HG03039 (cell line): ENCODE results near the gene PAK1.
"Not testable (repeated sequence)": the region's sequence is repeated elsewhere in the genome, so short reads cannot be mapped to it uniquely, and the experiment has no call there.

Experiments
- ATAC-seq: cut with Tn5 transposase; IDR thresholded peaks from one replicate; pipeline ENCODE4 v1.9.1; 2021; ENCODE audit warnings: mild to moderate bottlenecking, moderate library complexity; ENCODE audit not compliant: unreplicated experiment

The PAK1 gene

GRCh38 chr11:77312107-77312506 lies 161.8 kb downstream of the PAK1 start:
- no peak for ATAC-seq

GRCh38 chr11:77311701-77312100 lies 162.2 kb downstream of the PAK1 start:
- ATAC-seq, result no peak

- ATAC-seq, result no peak
These were observed 163.2 kb downstream of the PAK1 start for GRCh38 chr11:77310721-77311120.

- no peak for ATAC-seq
These were observed 164.4 kb downstream of the PAK1 start for GRCh38 chr11:77309401-77310085.

GRCh38 chr11:77308838-77309237 lies 165.1 kb downstream of the PAK1 start:
- no peak for ATAC-seq

- ATAC-seq, result no peak
These were observed 170.6 kb downstream of the PAK1 start for GRCh38 chr11:77303328-77303727.

- no peak for ATAC-seq
These were observed 171.1 kb downstream of the PAK1 start for GRCh38 chr11:77302752-77303151.

GRCh38 chr11:77301510-77301909 lies 172.4 kb downstream of the PAK1 start, which contains the start of gene GDPD4:
Gene GDPD4, minus strand, starts transcription at chr11:77301686. Its CDS starts 16,549 bp downstream, at chr11:77285137.
- ATAC-seq, result no peak

- ATAC-seq, result no peak
These were observed 173.2 kb downstream of the PAK1 start for GRCh38 chr11:77300695-77301094.

GRCh38 chr11:77300028-77300427 lies 173.9 kb downstream of the PAK1 start:
- not testable (repeated sequence) for ATAC-seq

GRCh38 chr11:77299528-77299993 lies 174.3 kb downstream of the PAK1 start:
- ATAC-seq, result no peak

GRCh38 chr11:77294040-77294439 lies 179.9 kb downstream of the PAK1 start:
- ATAC-seq, result no peak

- no peak for ATAC-seq
These were observed 184.2 kb downstream of the PAK1 start for GRCh38 chr11:77289737-77290136.

- no peak for ATAC-seq
These were observed 186.2 kb downstream of the PAK1 start for GRCh38 chr11:77287615-77288273.

GRCh38 chr11:77287136-77287535 lies 186.8 kb downstream of the PAK1 start:
- no peak for ATAC-seq

GRCh38 chr11:77284476-77285468 lies 189.1 kb downstream of the PAK1 start:
- ATAC-seq, result no peak

GRCh38 chr11:77283101-77283500 lies 190.8 kb downstream of the PAK1 start:
- ATAC-seq, result no peak

- no peak for ATAC-seq
These were observed 195.0 kb downstream of the PAK1 start for GRCh38 chr11:77278595-77279506.

GRCh38 chr11:77276271-77276670 lies 197.6 kb downstream of the PAK1 start:
- ATAC-seq, result no peak
